HS-27A (cell line): ENCODE measurements around the gene RUNDC1.

ENCODE experiments used
- DNase-seq: peaks from one replicate; pipeline ENCODE4 v3.0.0-alpha.2; 2012; ENCODE audit warnings: low read depth, missing footprints

RUNDC1 gene

DNA sequence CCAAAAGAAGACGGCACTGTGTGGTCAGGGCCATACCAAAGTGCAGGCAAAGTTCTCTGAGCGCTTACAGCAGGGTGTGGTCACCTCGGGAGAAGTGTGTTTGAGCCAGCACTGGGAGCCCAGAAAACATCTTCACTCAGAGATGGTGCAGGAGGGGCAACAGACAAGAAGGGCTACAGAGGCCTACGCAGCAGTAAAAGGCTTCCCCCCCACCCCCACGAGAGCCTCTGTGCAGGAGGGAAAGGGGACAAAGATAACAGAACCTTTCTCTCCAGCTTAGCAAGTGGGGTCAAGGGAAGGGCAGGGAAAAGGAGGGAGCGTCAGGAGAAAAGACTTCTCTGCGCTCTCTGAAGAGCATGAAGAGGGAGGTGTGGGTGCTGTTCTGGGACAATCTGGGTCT, 39.1 kb downstream of the RUNDC1 start:
- DNase-seq: no peak

DNA sequence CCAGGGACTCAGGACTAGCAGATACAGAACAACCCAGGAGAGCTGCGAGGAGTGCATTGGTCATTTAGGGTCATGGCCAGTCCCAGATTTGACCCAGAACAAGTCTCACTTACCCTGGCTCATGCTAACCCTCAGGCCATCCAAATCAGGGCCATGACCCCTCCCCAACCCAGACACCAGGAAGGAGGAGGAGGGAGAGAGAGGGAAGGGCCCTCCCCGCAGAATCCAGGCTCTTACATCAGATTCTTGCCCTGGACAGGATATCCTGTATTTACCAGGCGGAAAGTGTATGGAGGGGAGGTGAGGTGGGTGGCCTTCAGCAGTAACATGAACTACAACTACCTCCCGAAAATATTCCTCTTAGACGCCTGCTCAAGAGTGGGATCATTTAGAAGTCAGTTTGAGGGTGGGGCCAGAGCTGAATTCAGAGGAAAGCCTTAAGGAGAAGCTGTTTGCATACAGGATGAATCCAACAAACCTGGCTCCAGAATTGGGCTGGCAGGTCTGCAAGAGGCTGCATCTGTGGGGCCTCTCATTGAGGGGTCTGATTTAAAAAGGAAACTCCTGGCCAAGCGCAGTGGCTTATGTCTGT, 39.8 kb downstream of the RUNDC1 start:
- no peak for DNase-seq

- DNase-seq: no peak
These were observed 40.7 kb downstream of the RUNDC1 start for GRCh38 chr17:43020789-43021740.

- no peak for DNase-seq
These were observed 41.6 kb downstream of the RUNDC1 start, which contains the start of gene VAT1 for GRCh38 chr17:43021741-43022512. TSS of gene VAT1 (minus strand) at chr17:43022385. CDS start at chr17:43022322, 63 bp downstream.

DNA sequence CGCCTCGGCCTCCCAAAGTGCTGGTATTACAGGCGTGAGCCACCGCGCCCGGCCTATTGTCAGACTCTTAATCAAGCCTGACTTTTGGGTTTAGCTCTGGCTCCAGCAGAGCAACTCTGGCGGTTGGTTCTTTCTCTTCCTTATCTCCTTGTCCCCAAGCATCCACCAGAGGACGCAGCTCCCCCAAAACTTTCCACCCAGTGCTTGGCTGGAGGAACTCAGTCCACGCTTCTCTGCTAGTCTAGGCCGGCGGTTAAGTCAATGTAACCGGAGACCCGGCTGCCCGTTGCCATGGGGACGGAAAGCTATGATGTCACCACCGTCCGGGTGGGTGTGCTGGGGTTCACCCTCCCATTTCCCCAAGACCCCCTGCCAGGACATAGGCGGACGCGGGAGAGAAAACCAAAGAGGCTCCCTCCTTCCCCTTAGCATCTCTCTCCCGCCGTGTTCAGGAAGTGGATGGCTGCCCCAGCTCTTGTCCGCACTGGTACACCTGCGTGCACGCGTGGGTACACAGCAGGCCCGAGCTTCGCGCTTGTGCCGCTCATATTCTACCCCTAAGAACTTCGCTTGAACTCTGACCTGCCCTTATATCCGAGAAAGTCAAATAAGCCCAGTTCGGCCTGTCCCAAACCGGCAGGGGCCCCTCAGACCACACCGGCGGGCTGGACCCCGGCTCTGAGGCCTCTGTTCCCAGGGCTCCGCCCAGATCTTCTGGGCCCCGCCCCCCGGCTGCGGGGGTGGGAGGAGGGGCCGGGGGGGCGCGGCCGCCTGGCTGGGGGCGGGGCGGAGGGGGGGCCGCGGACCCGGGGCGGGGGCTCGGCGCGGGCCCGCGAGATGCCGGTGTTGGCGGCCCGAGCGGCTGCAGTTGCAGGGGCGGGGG, 44.3 kb downstream of the RUNDC1 start, which contains the start of gene RND2:
TSS of gene RND2 (plus strand) at position 825 of the 883 bp plus-strand sequence. CDS start 117 bp downstream, outside the sequence.
- no peak for DNase-seq

GRCh38 chr17:43025290-43025657, 44.9 kb downstream of the RUNDC1 start:
- no peak for DNase-seq

DNA sequence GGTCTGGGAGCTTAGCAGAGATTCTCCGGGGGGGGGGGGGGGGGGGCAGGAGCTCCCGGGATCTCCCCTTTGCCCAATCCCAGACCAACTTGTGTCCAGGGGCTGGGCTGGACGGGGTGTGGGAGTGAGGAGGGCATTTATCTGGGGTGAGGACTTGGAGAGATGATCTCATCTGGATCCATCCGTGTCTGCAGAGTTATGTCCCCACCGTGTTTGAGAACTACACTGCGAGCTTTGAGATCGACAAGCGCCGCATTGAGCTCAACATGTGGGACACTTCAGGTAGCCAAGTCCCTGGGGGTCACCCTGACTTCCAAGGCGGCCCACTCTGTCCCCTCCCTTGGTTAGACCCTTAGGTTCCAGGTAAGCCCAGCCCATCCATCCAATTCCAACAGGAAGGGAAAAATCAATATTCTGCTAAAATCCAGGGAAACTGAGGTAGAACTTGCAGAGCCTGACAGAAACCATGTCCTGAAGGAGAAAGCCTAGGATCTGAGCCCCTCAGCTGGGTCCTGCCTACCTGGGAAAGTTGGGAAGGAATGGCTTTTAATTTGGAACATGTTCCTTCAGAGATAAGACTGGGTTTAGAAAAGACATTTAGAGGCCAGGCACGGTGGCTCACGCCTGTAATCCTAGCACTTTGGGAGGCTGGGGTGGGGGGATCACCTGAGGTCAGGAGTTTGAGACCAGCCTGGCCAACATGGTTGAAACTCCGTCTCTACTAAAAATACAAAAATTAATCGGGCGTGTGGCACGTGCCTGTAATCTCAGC, 45.6 kb downstream of the RUNDC1 start:
- DNase-seq: no peak

GRCh38 chr17:43026595-43026994, 46.2 kb downstream of the RUNDC1 start:
- no peak for DNase-seq

GRCh38 chr17:43027091-43028032, 47.0 kb downstream of the RUNDC1 start:
- no peak for DNase-seq

GRCh38 chr17:43028221-43028861, 48.0 kb downstream of the RUNDC1 start:
- no peak for DNase-seq

- DNase-seq: no peak
These were observed 49.9 kb downstream of the RUNDC1 start for GRCh38 chr17:43030137-43030767.

- no peak for DNase-seq
These were observed 51.3 kb downstream of the RUNDC1 start for GRCh38 chr17:43031666-43032065.

DNA sequence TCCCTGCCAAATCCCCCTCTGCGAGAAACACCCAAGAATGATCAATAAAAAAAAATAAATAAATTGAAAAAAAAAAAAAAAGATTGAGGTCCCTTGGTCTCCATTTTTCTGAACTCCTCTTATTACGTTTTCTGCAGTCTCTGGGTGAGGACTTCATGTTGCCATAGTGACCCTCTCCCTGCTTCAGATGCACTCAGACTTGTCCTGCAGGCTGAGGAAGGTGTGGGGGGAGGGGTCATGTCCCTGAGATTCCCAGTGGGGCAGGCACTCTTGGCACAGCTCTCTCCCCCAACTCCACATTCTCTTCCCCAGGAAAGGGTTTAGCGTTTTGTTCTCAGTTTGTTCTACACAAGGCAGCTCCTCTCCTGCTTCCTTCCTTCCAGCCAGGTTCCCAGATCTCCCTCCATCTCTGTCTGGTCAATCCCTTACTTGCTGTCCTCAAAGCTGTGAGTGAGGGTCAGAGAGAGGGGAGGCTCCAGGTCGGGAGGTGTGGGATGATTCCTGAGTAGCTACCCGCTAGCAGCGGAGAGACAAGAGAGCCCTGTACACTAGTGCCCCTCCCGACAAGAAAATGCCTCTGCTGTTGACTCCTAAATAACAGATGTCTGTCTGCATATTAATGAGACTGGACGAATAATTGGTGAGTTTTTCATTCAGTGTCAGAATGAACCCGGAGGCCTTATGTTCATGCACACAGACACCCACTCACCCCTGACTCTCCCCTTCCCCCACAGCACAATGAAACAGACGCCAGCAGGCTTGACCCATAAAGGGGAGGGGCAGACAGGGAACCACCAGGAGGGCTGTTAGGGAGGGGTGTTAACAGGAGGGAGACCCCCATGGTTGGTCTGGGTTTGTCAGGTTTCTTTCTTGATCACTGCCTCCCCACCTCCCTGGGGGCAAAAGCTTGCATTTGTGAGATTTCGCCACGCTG, 53.9 kb downstream of the RUNDC1 start:
- no peak for DNase-seq

- DNase-seq: no peak
These were observed 54.5 kb downstream of the RUNDC1 start for GRCh38 chr17:43034894-43035293.

DNA sequence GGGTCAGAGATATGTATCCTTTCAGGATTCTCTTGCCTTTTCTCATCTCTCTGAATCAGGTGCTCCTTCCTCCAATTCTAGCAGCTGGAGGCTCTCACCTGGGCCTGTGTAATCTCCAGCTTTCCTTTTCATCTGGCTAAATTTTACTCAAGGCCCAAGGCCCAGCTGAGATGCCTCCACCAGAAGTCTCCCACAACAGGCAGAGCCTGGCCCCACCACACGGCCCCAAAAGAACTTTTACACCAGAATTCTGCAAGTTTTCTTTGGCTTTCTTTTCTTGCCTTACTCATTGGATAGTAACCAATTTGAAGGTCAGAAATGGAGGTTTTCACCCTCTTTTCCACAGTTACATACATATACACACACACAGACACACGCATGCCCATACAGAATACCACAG, 59.3 kb downstream of the RUNDC1 start:
- DNase-seq: no peak

- no peak for DNase-seq
These were observed 60.3 kb downstream of the RUNDC1 start for GRCh38 chr17:43040655-43041054.

DNA sequence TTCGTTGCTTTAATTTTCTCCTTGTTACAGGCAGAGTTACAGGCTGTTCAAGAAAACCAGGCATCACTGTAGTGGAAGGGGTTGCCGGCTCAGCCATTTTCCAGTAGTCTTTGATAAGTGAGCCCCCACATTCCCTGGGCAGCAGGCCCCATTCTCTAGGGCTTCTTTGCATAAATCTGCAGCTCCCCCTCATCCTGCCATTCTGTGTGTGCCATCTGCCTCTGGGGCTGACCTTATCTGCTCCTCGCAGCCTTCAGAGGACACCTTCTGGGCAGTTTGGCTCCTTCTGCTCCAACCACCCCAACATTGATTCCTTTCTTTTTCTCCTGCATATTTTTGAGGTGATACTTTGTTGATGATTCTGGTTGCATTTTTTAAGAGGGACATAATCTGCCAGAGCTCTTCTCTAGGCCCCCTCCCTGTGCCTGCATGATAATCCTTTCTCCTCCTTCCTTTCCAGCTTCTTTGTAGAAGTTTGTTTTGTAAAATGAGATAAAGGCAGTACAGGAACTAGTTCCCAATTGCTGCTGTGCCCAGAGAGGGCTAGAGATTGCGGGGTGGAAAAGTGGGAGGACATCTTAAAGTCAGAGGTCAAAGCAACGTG, 61.8 kb downstream of the RUNDC1 start:
- DNase-seq: no peak
